ENCODE measurements around the gene LIFR. TPM values are rescaled to one million over a fixed set of nuclear protein-coding genes. Genes with fewer than 3 reads are reported as not detected.

Gene LIFR
- total RNA-seq, 6 experiments from 2014 or later, result 4.7 to 7.1 (median 5.4) TPM

DNA sequence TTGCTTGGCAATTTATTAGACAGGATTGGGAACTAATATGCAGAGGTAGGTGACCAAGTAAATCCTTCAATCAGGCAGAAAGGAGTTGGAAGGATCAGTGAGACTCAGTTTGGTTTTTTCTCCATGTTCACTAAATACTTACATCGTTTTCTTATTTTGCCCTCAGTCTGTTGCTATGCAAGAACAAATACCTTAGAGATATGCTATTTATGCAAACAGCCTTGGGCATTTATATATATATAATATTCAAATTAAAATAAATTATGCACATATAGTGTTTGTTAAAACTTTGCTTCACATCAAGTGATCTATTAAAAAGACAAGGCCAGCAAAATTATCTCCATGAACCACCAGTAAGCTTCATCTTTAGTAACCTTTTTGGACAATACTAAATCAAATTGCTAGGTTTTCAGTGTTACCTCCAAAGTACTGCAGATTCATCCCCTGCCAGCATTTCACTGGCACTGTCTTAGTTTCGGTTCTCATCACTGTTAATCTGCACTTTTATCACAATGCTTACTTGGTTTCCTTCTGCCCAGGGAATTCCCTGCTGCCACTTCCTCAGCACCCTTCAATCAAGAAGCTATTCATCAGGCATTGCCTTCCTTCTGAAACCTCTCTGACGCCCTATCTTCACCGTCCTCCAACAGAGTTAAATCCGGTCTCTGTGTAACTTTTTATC, 26.0 kb upstream of the LIFR start:
- Mint-ChIP-seq H3K4me1 (ENCODE audit: low read depth) (no peaks in the 10 kb centered on the region), H3K4me3 (no peak overlapping the region), H3K27ac (no peak overlapping the region), H3K27me3 (ENCODE audit: insufficient read depth) (peaks cover 36% of the 10 kb centered on the region), H3K9me3 (no peaks in the 10 kb centered on the region), H3K36me3 (ENCODE audit: low read depth) (no peaks in the 10 kb centered on the region)
- TF ChIP-seq CTCF (IDR thresholded peaks at IDR 0.05), result no peak
- no peak for DNase-seq

GRCh38 chr5:38581597-38581996, 25.2 kb upstream of the LIFR start:
- TF ChIP-seq CTCF (IDR thresholded peaks at IDR 0.05), result no peak
- peaks cover 41% of the 10 kb centered on the region for H3K27me3 Mint-ChIP-seq (ENCODE audit: insufficient read depth)
- no peaks in the 10 kb centered on the region for H3K9me3 Mint-ChIP-seq
- H3K4me3 Mint-ChIP-seq, result no peak overlapping the region
- no peak overlapping the region for H3K27ac Mint-ChIP-seq
- no peak for DNase-seq
- no peaks in the 10 kb centered on the region for H3K4me1 Mint-ChIP-seq (ENCODE audit: low read depth)
- H3K36me3 Mint-ChIP-seq (ENCODE audit: low read depth), result no peaks in the 10 kb centered on the region

GRCh38 chr5:38579105-38579504, 22.7 kb upstream of the LIFR start:
- no peak for DNase-seq
- no peak for TF ChIP-seq CTCF (IDR thresholded peaks at IDR 0.05)
- no peak overlapping the region for H3K27ac Mint-ChIP-seq
- H3K4me1 Mint-ChIP-seq (ENCODE audit: low read depth), result no peaks in the 10 kb centered on the region
- H3K36me3 Mint-ChIP-seq (ENCODE audit: low read depth), result no peaks in the 10 kb centered on the region
- H3K4me3 Mint-ChIP-seq, result no peak overlapping the region
- peaks cover 51% of the 10 kb centered on the region for H3K27me3 Mint-ChIP-seq (ENCODE audit: insufficient read depth)
- H3K9me3 Mint-ChIP-seq, result no peaks in the 10 kb centered on the region

GRCh38 chr5:38576961-38577684, 20.7 kb upstream of the LIFR start:
- Mint-ChIP-seq H3K4me1 (ENCODE audit: low read depth) (no peaks in the 10 kb centered on the region), H3K27me3 (ENCODE audit: insufficient read depth) (peaks cover 49% of the 10 kb centered on the region), H3K9me3 (no peaks in the 10 kb centered on the region), H3K27ac (no peak overlapping the region), H3K36me3 (ENCODE audit: low read depth) (no peaks in the 10 kb centered on the region), H3K4me3 (no peak overlapping the region)
- no peak for TF ChIP-seq CTCF (IDR thresholded peaks at IDR 0.05)
- no peak for DNase-seq

DNA sequence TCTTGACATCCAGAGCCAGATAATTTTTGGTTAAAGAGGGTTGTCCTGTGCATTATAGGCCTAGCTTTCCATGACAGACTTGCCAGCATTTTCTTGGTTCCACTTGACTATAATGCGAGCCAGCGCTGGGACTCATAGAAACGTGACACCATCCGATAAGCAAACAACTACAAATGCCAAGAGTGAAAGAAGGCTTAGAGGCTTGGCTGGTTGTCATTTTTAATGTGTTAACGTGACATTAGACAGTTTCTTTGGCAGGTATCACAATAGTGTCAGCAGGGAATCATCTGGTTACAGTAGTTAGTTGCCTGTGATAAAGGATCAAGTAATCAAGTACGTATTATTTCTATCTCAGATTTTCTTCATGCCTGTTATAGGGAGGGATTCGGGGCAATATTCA, 20.0 kb upstream of the LIFR start:
- peaks cover 45% of the 10 kb centered on the region for H3K27me3 Mint-ChIP-seq (ENCODE audit: insufficient read depth)
- no peaks in the 10 kb centered on the region for H3K9me3 Mint-ChIP-seq
- H3K4me3 Mint-ChIP-seq, result no peak overlapping the region
- DNase-seq, result no peak
- H3K27ac Mint-ChIP-seq, result no peak overlapping the region
- no peaks in the 10 kb centered on the region for H3K36me3 Mint-ChIP-seq (ENCODE audit: low read depth)
- no peak for TF ChIP-seq CTCF (IDR thresholded peaks at IDR 0.05)
- no peaks in the 10 kb centered on the region for H3K4me1 Mint-ChIP-seq (ENCODE audit: low read depth)
